ENCODE measurements around the gene INSR.

Gene INSR

GRCh38 chr19:7203332-7203731, 90.9 kb downstream of the INSR start:
- DNase-seq: no peak
- Histone ChIP-seq H3K4me3 (ENCODE audit: low read depth, low read length) (no peak overlapping the region), H3K27me3 (no peaks in the 10 kb centered on the region), H3K9me3 (no peaks in the 10 kb centered on the region), H3K4me1 (no peaks in the 10 kb centered on the region), H3K36me3 (no peaks in the 10 kb centered on the region)
- no peak for TF ChIP-seq CTCF (IDR thresholded peaks at IDR 0.05; ENCODE audit: low read depth, low read length)

GRCh38 chr19:7202888-7203287, 91.3 kb downstream of the INSR start:
- H3K4me3 ChIP-seq (ENCODE audit: low read depth, low read length): no peak overlapping the region
- H3K4me1 ChIP-seq: no peaks in the 10 kb centered on the region
- TF ChIP-seq CTCF (IDR thresholded peaks at IDR 0.05; ENCODE audit: low read depth, low read length): no peak
- H3K36me3 ChIP-seq: no peaks in the 10 kb centered on the region
- DNase-seq: no peak
- H3K27me3 ChIP-seq: no peaks in the 10 kb centered on the region
- H3K9me3 ChIP-seq: no peaks in the 10 kb centered on the region

- no peaks in the 10 kb centered on the region for H3K36me3 ChIP-seq
- no peak overlapping the region for H3K4me3 ChIP-seq (ENCODE audit: low read depth, low read length)
- H3K4me1 ChIP-seq: no peaks in the 10 kb centered on the region
- no peak for DNase-seq
- no peaks in the 10 kb centered on the region for H3K27me3 ChIP-seq
- no peaks in the 10 kb centered on the region for H3K9me3 ChIP-seq
- no peak for TF ChIP-seq CTCF (IDR thresholded peaks at IDR 0.05; ENCODE audit: low read depth, low read length)
Measured at GRCh38 chr19:7200736-7201135, 93.5 kb downstream of the INSR start.

- Histone ChIP-seq H3K4me3 (ENCODE audit: low read depth, low read length) (no peak overlapping the region), H3K9me3 (no peaks in the 10 kb centered on the region), H3K36me3 (no peaks in the 10 kb centered on the region), H3K4me1 (no peaks in the 10 kb centered on the region), H3K27me3 (no peaks in the 10 kb centered on the region)
- no peak for TF ChIP-seq CTCF (IDR thresholded peaks at IDR 0.05; ENCODE audit: low read depth, low read length)
- DNase-seq: no peak
Measured at GRCh38 chr19:7199613-7200533, 94.3 kb downstream of the INSR start.

GRCh38 chr19:7197760-7198696, 96.2 kb downstream of the INSR start:
- Histone ChIP-seq H3K9me3 (no peaks in the 10 kb centered on the region), H3K27me3 (no peaks in the 10 kb centered on the region), H3K36me3 (no peaks in the 10 kb centered on the region), H3K4me1 (no peaks in the 10 kb centered on the region), H3K4me3 (ENCODE audit: low read depth, low read length) (peak overlapping the region; percentile 66)
- DNase-seq: peak; percentile 94
- TF ChIP-seq CTCF (IDR thresholded peaks at IDR 0.05; ENCODE audit: low read depth, low read length): no peak

All from BE2C (cell line).